Mucosa of descending colon (tissue), 3 donors: ENCODE data around the gene ZC3HAV1L. TPM values are rescaled to one million over a fixed set of nuclear protein-coding genes. Genes with fewer than 3 reads are reported as not detected.
A peak's percentile ranks its signal among the peaks of the same experiment; 100 is the strongest.

Experiments used
- ATAC-seq: fragments of 200-7000 bp; cut with Tn5 transposase; one replicate; pipeline ENCODE4 v1.9.1; 2020; ENCODE audit warnings: mild to moderate bottlenecking, moderate library complexity
- DNase-seq, 3 donors: peaks; one replicate each; pipeline ENCODE4 v3.0.0-alpha.2; 2020
- H3K36me3 ChIP-seq: fragments of 200-600 bp; one replicate; pipeline ENCODE4 v1.8.0; 2021; ENCODE audit warnings: low read depth, mild to moderate bottlenecking
- H3K4me1 ChIP-seq: fragments of 200-600 bp; one replicate; pipeline ENCODE4 v1.8.0; 2021; ENCODE audit warnings: low read depth, mild to moderate bottlenecking
- H3K4me3 ChIP-seq: fragments of 200-600 bp; one replicate; pipeline ENCODE4 v1.8.0; 2021; ENCODE audit warnings: mild to moderate bottlenecking
- H3K9me3 ChIP-seq: fragments of 200-600 bp; one replicate; pipeline ENCODE4 v1.8.0; 2021; ENCODE audit warnings: mild to moderate bottlenecking
- intact Hi-C, 2 donors: fragments of 100-400 bp; cut with DNase I in 1 of 2; cut with micrococcal nuclease in 1 of 2; formaldehyde crosslinking; loops; one replicate each; pipeline versions ENCODE4 v1.11.0 to v1.11.1; 2022; cut with DNase I, micrococcal nuclease
- long read RNA-seq, 2 donors: library from polyadenylated mRNA; unstranded; transcript quantifications; one replicate each; pipeline ENCODE4 v2.0.0, GENCODE V29; 2019 to 2021
- total RNA-seq, 3 donors: library from RNA; stranded (reverse); fragmentation: NEBNext Ultra II Directional in 2 of 3; extraction: Animal tissue kit (Norgen Biotek cat#: 25700) in 2 of 3; gene quantifications; one replicate each; pipeline versions ENCODE4 v1.2.1 to v1.2.4, GENCODE V29; 2021 to 2023
- TF ChIP-seq, protein P1 (sequence below): fragments of 200-600 bp; IDR thresholded peaks from one replicate; pipeline ENCODE4 v1.8.0; 2022; ENCODE audit warnings: antibody characterized with exemption, mild to moderate bottlenecking
- donor health status: DM: no; HTN: no; CAD: no; lungs with moderate emphysema.
- donor health status: DM: no; HTN: no; CAD: no.
- donor health status: DM: no; HTN: yes; CAD: no.

Gene ZC3HAV1L, protein sequence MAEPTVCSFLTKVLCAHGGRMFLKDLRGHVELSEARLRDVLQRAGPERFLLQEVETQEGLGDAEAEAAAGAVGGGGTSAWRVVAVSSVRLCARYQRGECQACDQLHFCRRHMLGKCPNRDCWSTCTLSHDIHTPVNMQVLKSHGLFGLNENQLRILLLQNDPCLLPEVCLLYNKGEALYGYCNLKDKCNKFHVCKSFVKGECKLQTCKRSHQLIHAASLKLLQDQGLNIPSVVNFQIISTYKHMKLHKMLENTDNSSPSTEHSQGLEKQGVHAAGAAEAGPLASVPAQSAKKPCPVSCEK
- total RNA-seq = 1 to 10 TPM; 6.0 to 9.1 (median 6.5) TPM
- long read RNA-seq, donor 1, partial matches to known transcripts = 1 of 1 reads
- long read RNA-seq, donor 1, other reads (novel, unspliced or antisense) = 0 of 1 reads
- long read RNA-seq, donor 2 = 0 reads

DNA sequence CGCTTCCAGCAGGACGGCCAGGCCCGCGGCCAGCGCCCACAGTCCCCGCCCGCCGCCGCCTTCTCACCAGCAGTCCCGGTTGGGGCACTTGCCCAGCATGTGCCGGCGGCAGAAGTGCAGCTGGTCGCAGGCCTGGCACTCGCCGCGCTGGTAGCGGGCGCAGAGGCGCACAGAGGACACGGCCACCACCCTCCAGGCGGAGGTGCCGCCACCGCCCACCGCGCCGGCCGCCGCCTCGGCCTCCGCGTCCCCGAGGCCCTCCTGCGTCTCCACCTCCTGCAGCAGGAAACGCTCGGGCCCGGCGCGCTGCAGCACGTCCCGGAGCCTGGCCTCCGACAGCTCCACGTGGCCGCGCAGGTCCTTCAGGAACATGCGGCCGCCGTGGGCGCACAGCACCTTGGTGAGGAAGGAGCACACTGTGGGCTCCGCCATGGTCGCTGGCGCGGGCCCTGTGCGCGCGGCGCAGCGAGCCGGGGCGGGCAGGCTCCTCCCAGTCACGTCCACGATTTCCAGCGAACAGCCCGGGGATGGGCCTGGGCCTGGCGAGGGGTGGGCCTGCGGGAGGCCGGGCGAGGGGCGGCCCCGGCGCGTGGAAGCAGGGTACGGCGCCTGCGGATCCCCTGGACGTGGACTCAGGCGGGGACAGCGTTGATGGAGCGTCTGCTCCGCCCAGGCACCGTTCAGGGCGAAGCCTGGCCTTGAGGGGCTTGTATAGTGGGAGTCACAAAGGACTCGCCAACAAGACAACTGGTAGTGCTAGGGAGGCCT lies at the start of gene ZC3HAV1L:
Gene ZC3HAV1L (minus strand): TSS at position 457 of the 768 bp plus-strand sequence. CDS start 25 bp downstream, at position 432.
- intact Hi-C loops = no loop called here

GRCh38 chr7:139084709-139085108 lies 48.9 kb upstream of the ZC3HAV1L start:
- DNase-seq = no peak
- TF ChIP-seq, protein P1, sequence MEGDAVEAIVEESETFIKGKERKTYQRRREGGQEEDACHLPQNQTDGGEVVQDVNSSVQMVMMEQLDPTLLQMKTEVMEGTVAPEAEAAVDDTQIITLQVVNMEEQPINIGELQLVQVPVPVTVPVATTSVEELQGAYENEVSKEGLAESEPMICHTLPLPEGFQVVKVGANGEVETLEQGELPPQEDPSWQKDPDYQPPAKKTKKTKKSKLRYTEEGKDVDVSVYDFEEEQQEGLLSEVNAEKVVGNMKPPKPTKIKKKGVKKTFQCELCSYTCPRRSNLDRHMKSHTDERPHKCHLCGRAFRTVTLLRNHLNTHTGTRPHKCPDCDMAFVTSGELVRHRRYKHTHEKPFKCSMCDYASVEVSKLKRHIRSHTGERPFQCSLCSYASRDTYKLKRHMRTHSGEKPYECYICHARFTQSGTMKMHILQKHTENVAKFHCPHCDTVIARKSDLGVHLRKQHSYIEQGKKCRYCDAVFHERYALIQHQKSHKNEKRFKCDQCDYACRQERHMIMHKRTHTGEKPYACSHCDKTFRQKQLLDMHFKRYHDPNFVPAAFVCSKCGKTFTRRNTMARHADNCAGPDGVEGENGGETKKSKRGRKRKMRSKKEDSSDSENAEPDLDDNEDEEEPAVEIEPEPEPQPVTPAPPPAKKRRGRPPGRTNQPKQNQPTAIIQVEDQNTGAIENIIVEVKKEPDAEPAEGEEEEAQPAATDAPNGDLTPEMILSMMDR = no peak
- H3K9me3 ChIP-seq = no peaks in the 10 kb centered on the region
- intact Hi-C loops = no loop called here
- peaks cover 4% of the 10 kb centered on the region for H3K36me3 ChIP-seq
- no peak for ATAC-seq
- no peak overlapping the region for H3K4me3 ChIP-seq
- no peaks in the 10 kb centered on the region for H3K4me1 ChIP-seq

More for the DNA sequence above, at the start of gene ZC3HAV1L:
- ATAC-seq (peak; percentile 83), DNase-seq (peak; percentile 65 to 75 (median 69))
- Histone ChIP-seq H3K36me3 (no peaks in the 10 kb centered on the region), H3K9me3 (no peaks in the 10 kb centered on the region), H3K4me3 (peak within 1 kb of the TSS; percentile 23), H3K4me1 (no peaks in the 10 kb centered on the region)
- TF ChIP-seq, protein P1 = no peak

GRCh38 chr7:139081584-139081983 lies 45.7 kb upstream of the ZC3HAV1L start:
- DNase-seq (no peak), ATAC-seq (no peak)
- H3K36me3 ChIP-seq = peaks cover 4% of the 10 kb centered on the region
- intact Hi-C loops = no loop called here
- no peaks in the 10 kb centered on the region for H3K9me3 ChIP-seq
- no peak overlapping the region for H3K4me3 ChIP-seq
- TF ChIP-seq, protein P1 = no peak
- no peaks in the 10 kb centered on the region for H3K4me1 ChIP-seq

- intact Hi-C loops = no loop called here
- TF ChIP-seq, protein P1 = no peak
- peaks cover 3% of the 10 kb centered on the region for H3K36me3 ChIP-seq
- no peaks in the 10 kb centered on the region for H3K4me1 ChIP-seq
- no peak overlapping the region for H3K4me3 ChIP-seq
- DNase-seq = no peak
- no peak for ATAC-seq
- no peaks in the 10 kb centered on the region for H3K9me3 ChIP-seq
Observed at GRCh38 chr7:139080905-139081304, 45.1 kb upstream of the ZC3HAV1L start.

DNA sequence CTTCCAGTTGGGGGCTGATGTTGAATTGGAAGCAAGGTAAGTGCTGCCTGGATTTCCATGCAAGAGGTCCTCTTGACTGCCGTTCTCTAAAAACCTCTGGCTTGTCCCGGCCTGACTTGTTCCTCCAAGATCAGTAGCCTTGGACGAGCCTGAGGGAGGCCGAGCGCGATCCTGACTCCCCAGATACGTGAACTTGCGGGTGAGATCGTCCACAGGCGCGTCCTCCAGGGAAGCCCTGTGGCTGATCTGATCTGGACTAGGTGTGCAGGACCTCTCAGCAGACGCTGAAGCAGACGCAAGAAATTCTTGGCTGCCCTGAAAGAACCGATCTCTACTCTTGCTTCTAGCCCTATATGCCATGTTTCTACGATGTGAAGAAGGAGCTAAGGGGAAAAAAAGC lies 44.0 kb upstream of the ZC3HAV1L start:
- Histone ChIP-seq H3K4me1 (no peaks in the 10 kb centered on the region), H3K4me3 (no peak overlapping the region), H3K36me3 (peaks cover 3% of the 10 kb centered on the region), H3K9me3 (no peaks in the 10 kb centered on the region)
- TF ChIP-seq, protein P1 = no peak
- ATAC-seq (no peak), DNase-seq (no peak)
- intact Hi-C loops = loop anchor here in 1 of 2 donors (5.0 kb wide), 1 partner anchor 193 kb away; no protein-coding TSS in a partner anchor
